HG02571 (cell line): ENCODE results near the gene ELMO1.
"Not testable (repeated sequence)": the region's sequence is repeated elsewhere in the genome, so short reads cannot be mapped to it uniquely, and the experiment has no call there.

ENCODE experiments used
- ATAC-seq: cut with Tn5 transposase; IDR thresholded peaks from one replicate; pipeline ENCODE4 v1.9.1; 2021; ENCODE audit warnings: mild to moderate bottlenecking, moderate library complexity; ENCODE audit not compliant: unreplicated experiment

The ELMO1 gene

GRCh38 chr7:36999626-37000485 is 448.8 kb downstream of the ELMO1 start:
- ATAC-seq, result no peak

GRCh38 chr7:36995776-36996175 is 452.9 kb downstream of the ELMO1 start:
- no peak for ATAC-seq

- ATAC-seq, result no peak
These were observed 454.1 kb downstream of the ELMO1 start for GRCh38 chr7:36994456-36995112.

- ATAC-seq, result no peak
These were observed 461.5 kb downstream of the ELMO1 start for GRCh38 chr7:36986948-36987724.

GRCh38 chr7:36986511-36986933 is 462.1 kb downstream of the ELMO1 start:
- no peak for ATAC-seq

GRCh38 chr7:36985866-36986400 is 462.7 kb downstream of the ELMO1 start:
- no peak for ATAC-seq

- ATAC-seq, result no peak
These were observed 463.3 kb downstream of the ELMO1 start for GRCh38 chr7:36985316-36985715.

GRCh38 chr7:36984710-36985312 is 463.9 kb downstream of the ELMO1 start:
- ATAC-seq, result no peak

- no peak for ATAC-seq
These were observed 464.6 kb downstream of the ELMO1 start for GRCh38 chr7:36984041-36984521.

GRCh38 chr7:36982766-36983165 is 465.9 kb downstream of the ELMO1 start:
- ATAC-seq, result no peak

- no peak for ATAC-seq
These were observed 468.8 kb downstream of the ELMO1 start for GRCh38 chr7:36979810-36980248.

GRCh38 chr7:36978461-36978860 is 470.2 kb downstream of the ELMO1 start:
- no peak for ATAC-seq

- no peak for ATAC-seq
These were observed 470.8 kb downstream of the ELMO1 start for GRCh38 chr7:36977878-36978277.

- not testable (repeated sequence) for ATAC-seq
These were observed 475.1 kb downstream of the ELMO1 start for GRCh38 chr7:36973534-36973933.

- no peak for ATAC-seq
These were observed 476.5 kb downstream of the ELMO1 start for GRCh38 chr7:36972140-36972518.

- ATAC-seq, result no peak
These were observed 477.0 kb downstream of the ELMO1 start for GRCh38 chr7:36971515-36972139.

- no peak for ATAC-seq
These were observed 477.8 kb downstream of the ELMO1 start for GRCh38 chr7:36970551-36971514.

- no peak for ATAC-seq
These were observed 479.3 kb downstream of the ELMO1 start for GRCh38 chr7:36969376-36969775.

GRCh38 chr7:36967387-36967786 is 481.3 kb downstream of the ELMO1 start:
- ATAC-seq, result no peak
